Fibroblast of lung (primary cell): ENCODE data around the gene FASTK. TPM values are rescaled to one million over a fixed set of nuclear protein-coding genes. Genes with fewer than 3 reads are reported as not detected.
A peak's percentile ranks its signal among the peaks of the same experiment; 100 is the strongest.

Experiments used
- DNase-seq, 2 donors: peaks; one replicate each; pipeline versions ENCODE4 v3.0.0 to v3.0.0-alpha.2; 2010; ENCODE audit warnings: low read depth in 2 of 2
- H2AFZ ChIP-seq: 2 replicates; pipeline ENCODE4 v1.5.1; 2012; ENCODE audit warnings: low read length, control low read depth, inconsistent platforms
- H3K27ac ChIP-seq: 2 replicates; pipeline ENCODE4 v1.5.1; 2011; ENCODE audit warnings: low read length, control low read depth; ENCODE audit not compliant: insufficient read depth
- H3K27me3 ChIP-seq: 2 replicates; pipeline ENCODE4 v1.5.1; 2011; ENCODE audit warnings: mild to moderate bottlenecking, low read length; ENCODE audit not compliant: control insufficient read depth, insufficient read depth
- H3K36me3 ChIP-seq: 2 replicates; pipeline ENCODE4 v1.5.1; 2011; ENCODE audit warnings: low read length; ENCODE audit not compliant: control insufficient read depth, insufficient read depth
- H3K4me1 ChIP-seq: 2 replicates; pipeline ENCODE4 v1.5.1; 2011; ENCODE audit warnings: low read length; ENCODE audit not compliant: control insufficient read depth, insufficient read depth; ENCODE audit errors: extremely low read depth
- H3K4me2 ChIP-seq: 2 replicates; pipeline ENCODE4 v1.5.1; 2011; ENCODE audit warnings: low read length, control low read depth; ENCODE audit not compliant: insufficient read depth; ENCODE audit errors: extremely low read depth
- H3K4me3 ChIP-seq, 4 experiments: fragments of 200-600 bp in 1 of 4; sonication (generic) in 1 of 4; replicated peaks in 1 of 4; 2 replicates each; pipeline ENCODE4 v1.5.1; 2011 to 2016; ENCODE audit warnings: low read length in 4 of 4, low read depth in 3 of 4, mild to moderate bottlenecking in 3 of 4, control low read depth in 2 of 4, inconsistent platforms in 1 of 4, mixed read lengths in 1 of 4; ENCODE audit not compliant: insufficient read depth in 1 of 4; ENCODE audit errors: control extremely low read depth in 1 of 4
- H3K79me2 ChIP-seq: 2 replicates; pipeline ENCODE4 v1.5.1; 2012; ENCODE audit warnings: mild to moderate bottlenecking, low read length, inconsistent platforms; ENCODE audit not compliant: control insufficient read depth, insufficient read depth
- H3K9ac ChIP-seq: 2 replicates; pipeline ENCODE4 v1.5.1; 2011; ENCODE audit warnings: mild to moderate bottlenecking, low read length, control low read depth; ENCODE audit not compliant: insufficient read depth
- H3K9me3 ChIP-seq: 2 replicates; pipeline ENCODE4 v1.5.1; 2012; ENCODE audit warnings: low read depth, low read length; ENCODE audit not compliant: control insufficient read depth, insufficient read depth
- H4K20me1 ChIP-seq: 2 replicates; pipeline ENCODE4 v1.5.1; 2011; ENCODE audit warnings: low read length; ENCODE audit not compliant: control insufficient read depth, insufficient read depth; ENCODE audit errors: extremely low read depth
- EZH2 ChIP-seq: IDR thresholded peaks from 2 replicates; pipeline ENCODE4 v1.5.1; 2012; ENCODE audit warnings: low read length, control low read depth, mild to moderate bottlenecking; ENCODE audit errors: missing control alignments
- polyA plus RNA-seq, 2 donors: library from polyadenylated mRNA; depleted of rRNA in 1 of 2; stranded (reverse) in 1 of 2; unstranded in 1 of 2; fragments of >200 nt; gene quantifications; 2 replicates each; pipeline ENCODE4 v1.2.1, GENCODE V29; 2011 to 2012; ENCODE audit warnings: missing spikeins in 1 of 2
- total RNA-seq: library from RNA; depleted of rRNA; stranded (reverse); fragments of >200 nt; gene quantifications from 2 replicates; pipeline ENCODE4 v1.2.1, GENCODE V29; 2014
- TF ChIP-seq, protein P1 (sequence below), 2 donors: IDR thresholded peaks in 1 of 2; conservative IDR thresholded peaks in 1 of 2; 1 replicate in 1 of 2; 2 replicates in 1 of 2; pipeline ENCODE4 v1.5.1; 2011 to 2012; ENCODE audit warnings: low read length in 2 of 2, control low read depth in 1 of 2, inconsistent platforms in 1 of 2, low read depth in 1 of 2, mild to moderate bottlenecking in 1 of 2

Gene FASTK
- total and polyA plus RNA-seq, 2 donors (not counting 1 experiment from before 2014, with no cell fraction given) = 33.8 to 69.5 TPM

DNA sequence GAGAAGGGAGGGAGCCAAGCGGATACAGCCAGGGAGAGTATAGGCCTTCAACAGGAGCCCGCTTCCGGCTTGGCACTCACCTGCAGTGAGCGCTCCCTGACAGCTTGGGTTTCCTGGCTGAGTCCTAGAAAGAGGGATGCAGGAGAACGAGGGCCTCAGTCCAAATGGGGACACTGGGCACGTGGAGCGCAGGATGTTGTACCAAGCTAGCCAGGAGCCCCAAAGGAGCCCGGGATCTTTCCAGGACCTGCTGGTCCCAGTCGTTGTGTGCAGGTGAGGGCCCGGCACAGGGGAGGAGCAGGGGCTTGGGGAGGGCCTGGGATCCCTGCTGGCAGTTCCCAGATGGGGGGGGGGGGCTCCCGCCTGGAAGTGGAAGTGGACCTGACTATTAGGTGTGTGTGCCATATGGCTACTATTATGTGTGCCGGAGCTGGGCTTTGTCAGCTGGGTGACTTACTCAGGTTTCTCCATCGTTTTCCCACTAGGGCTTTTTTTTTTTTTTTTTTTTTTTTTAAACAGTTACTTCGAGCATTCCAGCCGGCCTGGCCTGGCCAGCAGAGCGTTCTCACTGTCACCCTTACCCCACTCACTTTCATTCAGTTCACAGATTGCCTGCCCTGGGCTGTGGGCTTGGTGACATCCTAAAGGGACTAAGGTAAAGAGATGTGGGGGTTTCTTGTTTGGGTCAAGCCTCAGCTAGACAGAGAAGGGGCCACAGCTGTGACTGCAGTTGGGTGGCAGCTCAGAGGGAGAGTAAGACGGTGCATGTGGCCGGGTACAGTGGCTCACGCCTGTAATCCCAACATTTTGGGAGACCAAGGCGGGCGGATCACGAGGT is 9.5 kb upstream of the FASTK start:
- TF ChIP-seq, protein P1, sequence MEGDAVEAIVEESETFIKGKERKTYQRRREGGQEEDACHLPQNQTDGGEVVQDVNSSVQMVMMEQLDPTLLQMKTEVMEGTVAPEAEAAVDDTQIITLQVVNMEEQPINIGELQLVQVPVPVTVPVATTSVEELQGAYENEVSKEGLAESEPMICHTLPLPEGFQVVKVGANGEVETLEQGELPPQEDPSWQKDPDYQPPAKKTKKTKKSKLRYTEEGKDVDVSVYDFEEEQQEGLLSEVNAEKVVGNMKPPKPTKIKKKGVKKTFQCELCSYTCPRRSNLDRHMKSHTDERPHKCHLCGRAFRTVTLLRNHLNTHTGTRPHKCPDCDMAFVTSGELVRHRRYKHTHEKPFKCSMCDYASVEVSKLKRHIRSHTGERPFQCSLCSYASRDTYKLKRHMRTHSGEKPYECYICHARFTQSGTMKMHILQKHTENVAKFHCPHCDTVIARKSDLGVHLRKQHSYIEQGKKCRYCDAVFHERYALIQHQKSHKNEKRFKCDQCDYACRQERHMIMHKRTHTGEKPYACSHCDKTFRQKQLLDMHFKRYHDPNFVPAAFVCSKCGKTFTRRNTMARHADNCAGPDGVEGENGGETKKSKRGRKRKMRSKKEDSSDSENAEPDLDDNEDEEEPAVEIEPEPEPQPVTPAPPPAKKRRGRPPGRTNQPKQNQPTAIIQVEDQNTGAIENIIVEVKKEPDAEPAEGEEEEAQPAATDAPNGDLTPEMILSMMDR (conservative IDR thresholded peaks at IDR 0.05 in 1 of 2, IDR thresholded peaks at IDR 0.05 in 1 of 2; ENCODE audit: low read depth in 1 of 2, low read length in 2 of 2) = no peak
- no peak for TF ChIP-seq EZH2
- no peaks in the 10 kb centered on the region for H3K36me3 ChIP-seq
- H2AFZ ChIP-seq = no peak overlapping the region
- H3K27ac ChIP-seq = peak overlapping the region; percentile 88
- no peaks in the 10 kb centered on the region for H3K9me3 ChIP-seq
- H3K79me2 ChIP-seq = peaks cover 82% of the 10 kb centered on the region
- H3K4me2 ChIP-seq = peak overlapping the region; percentile 96
- peak overlapping the region in 1 of 4 experiments; percentile 79 for H3K4me3 ChIP-seq
- H3K9ac ChIP-seq = peak overlapping the region; percentile 1
- H3K27me3 ChIP-seq = no peaks in the 10 kb centered on the region
- no peak for DNase-seq
- H3K4me1 ChIP-seq = peaks cover 21% of the 10 kb centered on the region
- H4K20me1 ChIP-seq = no peaks in the 10 kb centered on the region

DNA sequence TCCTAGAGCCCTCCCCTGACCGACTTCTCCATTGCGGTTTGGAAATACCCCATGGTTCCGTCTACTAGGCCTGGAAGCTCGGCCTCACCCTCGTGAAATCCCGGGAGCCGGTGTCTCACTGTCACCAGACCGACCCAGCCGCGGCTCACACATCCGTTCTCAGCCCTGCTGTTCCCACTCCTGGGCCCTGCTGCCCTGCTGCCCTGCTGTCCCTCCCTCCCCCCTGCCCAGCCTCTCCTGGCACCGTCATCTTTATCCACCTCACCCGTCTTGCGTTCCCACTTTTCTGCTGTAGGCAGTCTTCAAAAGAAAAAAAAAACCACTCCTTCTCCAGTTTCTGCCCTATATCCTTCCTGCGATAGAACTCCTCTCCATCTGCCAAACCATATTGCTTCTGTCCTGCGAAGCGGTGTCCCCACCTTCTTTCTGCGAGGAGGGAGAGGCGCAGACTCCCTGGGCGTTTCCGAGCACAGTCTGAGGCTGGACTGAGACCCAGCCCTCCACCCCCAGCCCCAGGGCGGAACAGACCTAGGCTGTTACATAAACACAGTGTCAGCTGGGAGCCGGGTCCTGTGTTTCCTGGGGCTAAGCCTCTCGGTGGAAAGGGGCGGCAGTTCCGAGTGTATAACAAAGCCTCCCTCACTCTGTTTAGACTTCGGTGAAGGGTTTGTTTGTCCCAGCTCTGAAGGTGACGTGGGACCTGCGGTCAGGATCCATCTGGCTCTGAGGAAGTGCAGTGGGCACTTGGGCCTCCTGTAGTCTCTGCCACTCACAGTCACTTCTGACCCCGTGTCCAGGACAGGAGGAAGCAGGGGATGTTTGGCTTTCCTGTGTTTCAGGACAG is 8.5 kb upstream of the FASTK start:
- Histone ChIP-seq H3K4me3 (peak overlapping the region; percentile 61 to 96 (median 81)), H4K20me1 (no peaks in the 10 kb centered on the region), H3K9me3 (no peaks in the 10 kb centered on the region), H3K79me2 (peaks cover 71% of the 10 kb centered on the region), H3K4me2 (peak overlapping the region; percentile 96), H2AFZ (peak overlapping the region; percentile 3), H3K36me3 (no peaks in the 10 kb centered on the region), H3K9ac (peak overlapping the region; percentile 58), H3K27me3 (no peaks in the 10 kb centered on the region), H3K27ac (peak overlapping the region; percentile 88), H3K4me1 (peaks cover 21% of the 10 kb centered on the region)
- DNase-seq = peak; percentile 63 to 70
- TF ChIP-seq, protein P1 (conservative IDR thresholded peaks at IDR 0.05 in 1 of 2, IDR thresholded peaks at IDR 0.05 in 1 of 2; ENCODE audit: low read depth in 1 of 2, low read length in 2 of 2) = no peak
